ENCODE data around the gene N4BP2L1. TPM values are rescaled to one million over a fixed set of nuclear protein-coding genes. Genes with fewer than 3 reads are reported as not detected.
A peak's percentile ranks its signal among the peaks of the same experiment; 100 is the strongest.

The N4BP2L1 gene
- total RNA-seq = 10 to 100 TPM; 20.6 to 62.0 TPM

- ATAC-seq (replicated peaks) = peak; percentile 83
- Mint-ChIP-seq H3K4me1 (peaks cover 20% of the 10 kb centered on the region), H3K9me3 (no peaks in the 10 kb centered on the region), H3K36me3 (ENCODE audit: low read depth) (peaks cover 56% of the 10 kb centered on the region), H3K27me3 (no peaks in the 10 kb centered on the region), H3K27ac (peak within 1 kb of the TSS; percentile 98), H3K4me3 (peak within 1 kb of the TSS; percentile 96)
These were observed at the start of gene N4BP2L1 for GRCh38 chr13:32427852-32428580. Gene N4BP2L1 (minus strand): TSS chr13:32428130. CDS start chr13:32428082, 48 bp downstream.

DNA sequence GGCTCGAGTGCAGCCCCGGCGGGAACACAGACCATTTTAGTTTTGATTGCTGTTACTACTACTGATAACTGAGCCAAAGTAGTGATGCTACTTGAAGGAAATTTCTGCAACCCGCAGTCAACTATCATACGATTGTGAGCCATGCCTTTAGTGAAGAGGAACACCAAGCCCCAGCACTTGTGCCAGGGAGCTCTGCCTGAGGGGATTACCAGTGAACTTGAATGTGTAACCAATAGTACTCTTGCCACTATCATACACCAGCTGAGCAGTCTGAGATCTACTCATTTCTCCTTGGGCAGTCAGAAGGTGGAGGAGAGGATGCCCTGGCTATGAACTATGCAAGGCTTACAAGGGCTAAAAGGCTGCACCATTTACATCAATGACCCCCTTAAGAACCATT is 49.0 kb upstream of the N4BP2L1 start:
- no peaks in the 10 kb centered on the region for H3K9me3 Mint-ChIP-seq
- H3K27ac Mint-ChIP-seq = no peak overlapping the region
- H3K4me3 Mint-ChIP-seq = no peak overlapping the region
- H3K36me3 Mint-ChIP-seq (ENCODE audit: low read depth) = no peaks in the 10 kb centered on the region
- peaks cover 6% of the 10 kb centered on the region for H3K4me1 Mint-ChIP-seq
- no peak for ATAC-seq (replicated peaks)
- H3K27me3 Mint-ChIP-seq = no peaks in the 10 kb centered on the region

DNA sequence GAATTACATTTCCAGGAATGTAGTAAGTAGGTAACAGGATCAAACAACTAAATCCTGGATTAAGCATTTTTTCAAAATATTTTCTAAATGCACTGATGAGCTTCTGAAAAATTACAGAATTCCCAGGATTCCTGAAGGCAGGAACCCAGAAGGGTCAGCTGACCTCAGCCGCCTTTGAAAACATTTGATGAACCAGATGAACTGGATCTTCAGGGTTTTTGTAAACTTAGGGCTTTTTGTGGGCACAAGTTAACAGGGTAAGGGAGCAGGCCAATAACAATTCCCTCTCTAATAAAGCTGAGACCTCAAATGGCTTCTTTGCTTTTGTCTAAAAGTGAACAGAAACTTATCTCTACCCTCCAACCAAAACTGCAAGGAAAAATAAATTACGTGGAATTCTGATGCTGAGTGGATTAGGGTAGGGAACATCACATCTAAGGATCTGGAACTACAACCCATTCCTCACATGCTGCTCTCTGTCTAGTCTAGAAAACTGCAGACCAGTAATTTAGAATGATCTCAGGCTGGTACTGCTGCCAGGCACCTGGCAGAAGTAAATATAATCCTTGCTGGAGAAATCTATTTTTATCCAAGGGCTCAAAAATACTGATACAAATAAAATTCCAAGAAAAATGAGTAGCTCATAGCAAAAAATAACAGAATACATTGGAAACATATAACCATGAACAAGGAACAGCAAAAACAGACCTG is 48.2 kb upstream of the N4BP2L1 start:
- Mint-ChIP-seq H3K27me3 (no peaks in the 10 kb centered on the region), H3K4me3 (no peak overlapping the region), H3K4me1 (peaks cover 12% of the 10 kb centered on the region), H3K27ac (no peak overlapping the region), H3K9me3 (no peaks in the 10 kb centered on the region), H3K36me3 (ENCODE audit: low read depth) (no peaks in the 10 kb centered on the region)
- no peak for ATAC-seq (replicated peaks)

DNA sequence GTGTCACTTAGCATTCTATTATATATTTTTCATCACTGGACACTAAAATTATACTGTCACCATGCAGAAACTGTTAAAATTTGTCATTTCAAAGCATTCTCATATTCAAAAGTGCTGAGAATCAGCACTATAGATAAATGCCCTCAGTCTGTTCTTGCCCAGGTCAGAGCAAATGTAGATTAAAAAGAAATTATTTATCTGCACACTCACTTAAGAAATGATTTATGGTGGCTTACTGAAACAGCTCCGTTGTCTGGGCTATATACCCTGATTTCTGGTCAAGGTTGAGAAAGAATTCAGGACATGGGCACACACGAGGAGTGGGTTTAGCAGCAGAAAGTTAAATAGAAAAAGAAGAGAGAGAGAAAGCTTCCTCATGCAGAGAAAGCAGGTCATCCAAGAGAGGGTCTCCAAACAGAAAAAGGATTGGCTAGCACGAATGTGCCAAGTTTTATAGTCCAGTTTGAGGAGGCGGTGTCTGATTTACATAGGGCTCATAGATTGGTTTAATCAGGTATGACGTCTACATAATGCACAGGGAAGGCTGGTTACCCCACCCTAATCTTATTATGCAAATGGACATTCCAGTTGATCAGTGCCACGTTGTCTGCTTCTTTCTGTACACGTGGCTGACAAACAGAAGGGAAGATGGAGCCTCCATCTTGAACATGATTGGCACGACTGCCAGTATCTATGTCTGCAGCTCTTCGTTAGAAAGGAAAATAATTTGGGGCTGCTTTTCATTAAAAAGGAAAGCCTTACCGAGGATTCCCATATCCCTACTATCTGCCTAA is 47.3 kb upstream of the N4BP2L1 start:
- H3K4me3 Mint-ChIP-seq = no peak overlapping the region
- no peaks in the 10 kb centered on the region for H3K9me3 Mint-ChIP-seq
- no peaks in the 10 kb centered on the region for H3K36me3 Mint-ChIP-seq (ENCODE audit: low read depth)
- peaks cover 14% of the 10 kb centered on the region for H3K4me1 Mint-ChIP-seq
- ATAC-seq (replicated peaks) = no peak
- H3K27ac Mint-ChIP-seq = no peak overlapping the region
- H3K27me3 Mint-ChIP-seq = no peaks in the 10 kb centered on the region

DNA sequence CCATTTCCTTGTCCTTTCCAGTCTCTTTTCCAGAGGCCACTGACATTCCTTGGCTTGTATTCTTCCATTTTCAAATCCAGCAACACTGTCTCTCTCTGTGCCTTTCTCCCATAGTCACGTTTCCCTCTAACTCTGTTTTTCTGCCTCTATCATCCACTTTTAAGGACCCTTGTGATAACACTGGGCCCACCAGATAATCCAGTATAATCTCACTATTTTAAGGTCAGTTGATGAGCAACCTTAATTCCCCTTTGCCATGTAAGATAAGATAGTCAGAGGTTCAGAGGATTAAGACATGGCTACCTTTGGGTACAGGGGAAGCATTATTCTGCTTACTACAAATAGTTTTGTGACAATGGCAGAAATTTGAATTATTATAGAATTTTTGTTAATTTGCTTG is 45.7 kb upstream of the N4BP2L1 start:
- H3K4me1 Mint-ChIP-seq = peaks cover 14% of the 10 kb centered on the region
- no peak for ATAC-seq (replicated peaks)
- H3K36me3 Mint-ChIP-seq (ENCODE audit: low read depth) = no peaks in the 10 kb centered on the region
- H3K27me3 Mint-ChIP-seq = no peaks in the 10 kb centered on the region
- no peaks in the 10 kb centered on the region for H3K9me3 Mint-ChIP-seq
- H3K4me3 Mint-ChIP-seq = no peak overlapping the region
- H3K27ac Mint-ChIP-seq = no peak overlapping the region

DNA sequence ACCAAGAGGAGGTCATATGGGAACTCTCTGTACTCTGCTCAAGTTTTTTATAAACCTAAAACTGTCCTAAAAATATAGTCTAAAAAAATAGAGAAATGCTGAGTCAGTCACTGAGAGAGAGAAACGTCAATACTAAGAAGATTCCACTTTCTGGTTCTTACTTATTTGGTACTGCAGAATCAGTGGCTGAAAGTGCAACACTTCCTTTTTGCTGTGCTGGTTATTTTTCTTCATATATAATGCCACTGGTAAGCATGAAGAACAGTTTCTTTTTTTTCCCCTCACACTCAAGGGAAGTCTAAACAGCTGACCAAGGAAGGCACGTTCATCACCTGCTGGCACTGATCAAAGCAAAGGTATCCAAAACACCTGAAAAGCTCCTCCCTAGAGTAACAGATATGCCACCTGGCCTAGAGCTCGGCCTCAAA is 44.3 kb upstream of the N4BP2L1 start:
- no peaks in the 10 kb centered on the region for H3K27me3 Mint-ChIP-seq
- H3K4me1 Mint-ChIP-seq = peaks cover 14% of the 10 kb centered on the region
- no peaks in the 10 kb centered on the region for H3K36me3 Mint-ChIP-seq (ENCODE audit: low read depth)
- peak overlapping the region; percentile 91 for H3K27ac Mint-ChIP-seq
- peak overlapping the region; percentile 69 for H3K4me3 Mint-ChIP-seq
- peak; percentile 85 for ATAC-seq (replicated peaks)
- no peaks in the 10 kb centered on the region for H3K9me3 Mint-ChIP-seq

DNA sequence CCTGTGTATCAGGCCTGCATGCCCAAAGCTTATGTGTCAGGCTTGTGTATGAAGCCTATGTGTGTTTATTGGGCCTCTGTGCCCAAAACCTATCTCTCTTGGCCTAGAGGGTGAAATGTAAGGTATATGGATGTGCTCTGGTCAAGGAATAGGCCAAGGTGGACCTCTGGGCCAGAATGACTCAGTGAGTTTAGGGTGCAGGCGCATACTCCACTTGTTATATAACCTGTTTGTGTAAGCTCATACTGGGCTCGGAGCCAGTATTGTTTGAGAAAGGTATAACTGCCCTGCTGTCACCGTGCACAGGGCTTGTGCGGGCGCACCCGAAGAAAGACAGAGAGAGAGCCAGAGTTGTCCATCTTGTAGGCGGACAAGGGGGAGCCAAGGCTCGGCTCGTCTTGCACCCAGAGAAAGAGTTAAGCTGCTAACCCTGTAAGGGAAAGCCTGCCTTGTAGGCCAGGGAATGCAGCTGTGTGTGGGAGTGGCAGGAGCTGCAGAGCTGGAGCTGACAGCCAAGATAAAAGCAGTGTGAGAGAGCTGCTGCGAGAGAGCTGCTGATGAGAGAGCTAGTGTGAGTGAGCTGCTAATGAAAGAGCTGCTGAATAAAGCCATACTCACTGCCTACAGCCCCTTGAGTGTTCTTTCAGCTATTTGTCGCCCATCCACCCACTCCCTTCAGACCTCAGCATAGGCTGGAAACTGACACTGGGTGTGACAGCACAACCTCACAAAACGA is 43.4 kb upstream of the N4BP2L1 start:
- no peaks in the 10 kb centered on the region for H3K36me3 Mint-ChIP-seq (ENCODE audit: low read depth)
- no peaks in the 10 kb centered on the region for H3K9me3 Mint-ChIP-seq
- no peaks in the 10 kb centered on the region for H3K27me3 Mint-ChIP-seq
- ATAC-seq (replicated peaks) = peak; percentile 69
- peak overlapping the region; percentile 91 for H3K27ac Mint-ChIP-seq
- H3K4me3 Mint-ChIP-seq = peak overlapping the region; percentile 69
- peaks cover 14% of the 10 kb centered on the region for H3K4me1 Mint-ChIP-seq

GRCh38 chr13:32468502-32469142 is 40.7 kb upstream of the N4BP2L1 start:
- Mint-ChIP-seq H3K4me1 (peaks cover 14% of the 10 kb centered on the region), H3K27ac (peak overlapping the region; percentile 8), H3K27me3 (no peaks in the 10 kb centered on the region), H3K4me3 (no peak overlapping the region), H3K9me3 (no peaks in the 10 kb centered on the region), H3K36me3 (ENCODE audit: low read depth) (peaks cover 12% of the 10 kb centered on the region)
- no peak for ATAC-seq (replicated peaks)

DNA sequence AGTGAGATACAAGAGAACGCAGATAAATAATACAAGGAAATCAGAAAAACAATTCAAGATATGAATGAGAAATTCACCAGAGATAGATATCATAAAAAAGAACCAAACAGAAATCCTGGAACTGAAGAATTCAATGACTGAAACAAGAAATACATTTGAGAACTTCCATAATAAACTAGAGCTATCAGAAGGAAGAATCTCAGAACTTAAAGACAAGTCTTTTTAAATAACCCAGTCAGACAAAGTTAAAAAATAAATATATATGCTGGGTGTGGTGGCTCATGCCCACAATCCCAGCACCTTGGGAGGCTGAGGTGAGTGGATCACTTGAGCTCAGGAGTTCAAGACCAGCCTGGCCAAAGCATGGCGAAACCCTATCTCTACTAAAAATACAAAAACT is 28.7 kb upstream of the N4BP2L1 start:
- peaks cover 29% of the 10 kb centered on the region for H3K36me3 Mint-ChIP-seq (ENCODE audit: low read depth)
- no peak overlapping the region for H3K4me3 Mint-ChIP-seq
- H3K4me1 Mint-ChIP-seq = peaks cover 6% of the 10 kb centered on the region
- peaks cover 12% of the 10 kb centered on the region for H3K9me3 Mint-ChIP-seq
- no peak for ATAC-seq (replicated peaks)
- no peak overlapping the region for H3K27ac Mint-ChIP-seq
- H3K27me3 Mint-ChIP-seq = no peaks in the 10 kb centered on the region

- ATAC-seq (replicated peaks) = no peak
These were observed 27.6 kb upstream of the N4BP2L1 start for GRCh38 chr13:32455594-32455903.

GRCh38 chr13:32454886-32455593 is 27.1 kb upstream of the N4BP2L1 start:
- no peak overlapping the region for H3K27ac Mint-ChIP-seq
- peaks cover 24% of the 10 kb centered on the region for H3K36me3 Mint-ChIP-seq (ENCODE audit: low read depth)
- H3K27me3 Mint-ChIP-seq = no peaks in the 10 kb centered on the region
- H3K9me3 Mint-ChIP-seq = peaks cover 12% of the 10 kb centered on the region
- H3K4me1 Mint-ChIP-seq = peaks cover 6% of the 10 kb centered on the region
- ATAC-seq (replicated peaks) = no peak
- no peak overlapping the region for H3K4me3 Mint-ChIP-seq

More at GRCh38 chr13:32455594-32455903, 27.6 kb upstream of the N4BP2L1 start:
- H3K36me3 Mint-ChIP-seq (ENCODE audit: low read depth) = peaks cover 27% of the 10 kb centered on the region
- peak overlapping the region; percentile 2 for H3K27ac Mint-ChIP-seq
- peaks cover 6% of the 10 kb centered on the region for H3K4me1 Mint-ChIP-seq
- H3K4me3 Mint-ChIP-seq = no peak overlapping the region
- peaks cover 12% of the 10 kb centered on the region for H3K9me3 Mint-ChIP-seq
- no peaks in the 10 kb centered on the region for H3K27me3 Mint-ChIP-seq

- Mint-ChIP-seq H3K27ac (peak overlapping the region; percentile 17), H3K4me3 (no peak overlapping the region), H3K4me1 (peaks cover 6% of the 10 kb centered on the region), H3K27me3 (no peaks in the 10 kb centered on the region), H3K9me3 (peaks cover 12% of the 10 kb centered on the region), H3K36me3 (ENCODE audit: low read depth) (peaks cover 14% of the 10 kb centered on the region)
- no peak for ATAC-seq (replicated peaks)
These were observed 26.1 kb upstream of the N4BP2L1 start for GRCh38 chr13:32453981-32454380.

DNA sequence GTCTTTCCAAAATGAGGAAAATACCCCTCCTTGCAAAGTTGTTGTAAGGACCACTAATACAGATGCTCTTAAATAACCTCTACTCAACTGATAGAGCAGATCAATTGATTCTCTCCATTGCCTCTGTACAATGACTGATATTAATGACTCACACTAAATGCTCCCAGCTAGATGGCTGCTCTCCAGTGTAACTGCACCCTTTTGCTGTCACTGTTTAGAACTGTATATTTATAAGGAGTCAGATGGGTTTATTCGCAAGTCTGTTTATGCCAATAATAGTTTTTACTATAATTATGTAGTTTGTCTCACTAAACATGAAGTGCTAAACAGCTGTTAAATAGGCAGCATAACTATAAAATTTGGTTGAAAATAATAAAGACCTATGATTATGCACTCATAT is 21.0 kb upstream of the N4BP2L1 start:
- Mint-ChIP-seq H3K4me3 (no peak overlapping the region), H3K27ac (peak overlapping the region; percentile 67), H3K36me3 (ENCODE audit: low read depth) (no peaks in the 10 kb centered on the region), H3K9me3 (no peaks in the 10 kb centered on the region), H3K4me1 (peaks cover 7% of the 10 kb centered on the region), H3K27me3 (no peaks in the 10 kb centered on the region)
- no peak for ATAC-seq (replicated peaks)

Data from activated T-helper 17 cell treated with anti-CD3 and anti-CD28 coated beads, Interleukin-2, amount 50 U/mL, for 72 hours (primary cell).